HepG2 (cell line): ENCODE measurements around the gene SMIM36. TPM values are rescaled to one million over a fixed set of nuclear protein-coding genes. Genes with fewer than 3 reads are reported as not detected.

Experiments used
- ATF4 ChIP-seq, 2 experiments: fragments of 450-650 bp in 1 of 2; sonication (generic) in 1 of 2; formaldehyde crosslinking; IDR thresholded peaks; 2 replicates each; pipeline versions ENCODE4 v1.5.0 to v1.8.0; 2020 to 2022; ENCODE audit warnings: mild to moderate bottlenecking in 1 of 2, missing genetic modification reagents in 1 of 2
- EP300 ChIP-seq, 3 experiments: sonication (generic) in 1 of 3; formaldehyde crosslinking in 1 of 3; IDR thresholded peaks; 2 replicates each; pipeline versions ENCODE4 v1.5.1 to v1.6.1; 2011 to 2020; ENCODE audit warnings: low read depth in 2 of 3, low read length in 2 of 3, borderline replicate concordance in 1 of 3, improper control_type of control experiment in 1 of 3, mild to moderate bottlenecking in 1 of 3, missing genetic modification reagents in 1 of 3, moderate library complexity in 1 of 3
- HNF4G ChIP-seq, 2 experiments: sonication (generic) in 1 of 2; formaldehyde crosslinking in 1 of 2; IDR thresholded peaks; 2 replicates each; pipeline versions ENCODE4 v1.4.0 to v1.6.1; 2011 to 2020; ENCODE audit warnings: borderline replicate concordance in 2 of 2, low read depth in 2 of 2, mild to moderate bottlenecking in 2 of 2, low read length in 1 of 2, missing genetic modification reagents in 1 of 2, moderate library complexity in 1 of 2
- RARG ChIP-seq: sonication (generic); formaldehyde crosslinking; IDR thresholded peaks from 2 replicates; pipeline ENCODE4 v1.4.0; 2020; ENCODE audit warnings: low read depth, mild to moderate bottlenecking, missing genetic modification reagents
- REPIN1 ChIP-seq: sonication (generic); formaldehyde crosslinking; IDR thresholded peaks from 2 replicates; pipeline ENCODE4 v1.8.0; 2022; ENCODE audit warnings: missing genetic modification reagents, low read depth, mild to moderate bottlenecking, borderline replicate concordance
- TCF7 ChIP-seq: sonication (generic); IDR thresholded peaks from 2 replicates; pipeline ENCODE4 v1.6.1; 2016; ENCODE audit warnings: antibody characterized with exemption, low read depth
- TFE3 ChIP-seq: IDR thresholded peaks from 2 replicates; pipeline ENCODE4 v1.6.1; 2016
- ZBTB43 ChIP-seq: sonication (generic); formaldehyde crosslinking; conservative IDR thresholded peaks from 2 replicates; pipeline ENCODE4 v1.4.0; 2020; ENCODE audit warnings: missing genetic modification reagents
- ZFX ChIP-seq: sonication (generic); formaldehyde crosslinking; IDR thresholded peaks from 2 replicates; pipeline ENCODE4 v1.4.0; 2020; ENCODE audit warnings: mild to moderate bottlenecking, low read depth, missing genetic modification reagents, moderate library complexity
- ZNF331 ChIP-seq: sonication (generic); formaldehyde crosslinking; IDR thresholded peaks from 2 replicates; pipeline ENCODE4 v1.4.0; 2020; ENCODE audit warnings: missing genetic modification reagents
- ZNF335 ChIP-seq: sonication (generic); formaldehyde crosslinking; IDR thresholded peaks from 2 replicates; pipeline ENCODE4 v1.4.0; 2020; ENCODE audit warnings: missing genetic modification reagents
- ZNF441 ChIP-seq: sonication (generic); formaldehyde crosslinking; IDR thresholded peaks from 2 replicates; pipeline ENCODE4 v1.7.0; 2021; ENCODE audit warnings: missing genetic modification reagents, borderline replicate concordance
- ZNF501 ChIP-seq: sonication (generic); formaldehyde crosslinking; IDR thresholded peaks from 2 replicates; pipeline ENCODE4 v1.5.1; 2020; ENCODE audit warnings: mild to moderate bottlenecking, moderate library complexity, missing genetic modification reagents
- ZNF510 ChIP-seq: sonication (generic); formaldehyde crosslinking; IDR thresholded peaks from 2 replicates; pipeline ENCODE4 v1.4.0; 2020; ENCODE audit warnings: low read depth, mild to moderate bottlenecking, missing genetic modification reagents
- ZNF839 ChIP-seq: sonication (generic); formaldehyde crosslinking; IDR thresholded peaks from 2 replicates; pipeline ENCODE4 v1.4.0; 2020; ENCODE audit warnings: missing genetic modification reagents, mild to moderate bottlenecking, borderline replicate concordance
- polyA plus RNA-seq, 8 experiments: library from polyadenylated mRNA; depleted of rRNA in 3 of 8; stranded (reverse) in 7 of 8; unstranded in 1 of 8; fragments of >200 nt; fragmentation: Illumina TruSeq in 4 of 8; extraction: Trizol in 4 of 8; gene quantifications; 2 replicates each; pipeline versions ENCODE4 v1.2.1 to v1.2.3, GENCODE V29; 2011 to 2016; ENCODE audit warnings: low read depth in 4 of 8, missing spikeins in 1 of 8, mixed read lengths in 1 of 8; ENCODE audit not compliant: insufficient read depth in 1 of 8
- total RNA-seq, 5 experiments: library from RNA; depleted of rRNA; stranded (reverse); fragments of >200 nt; fragmentation: Illumina TruSeq; extraction: Trizol; gene quantifications; 2 replicates each; pipeline ENCODE4 v1.2.3, GENCODE V29; 2016; ENCODE audit warnings: low read depth in 1 of 5
- TF ChIP-seq, protein P1 (sequence below): sonication (generic); formaldehyde crosslinking; conservative IDR thresholded peaks from 2 replicates; pipeline ENCODE4 v1.4.0; 2020; ENCODE audit warnings: missing genetic modification reagents
- TF ChIP-seq, protein P2 (sequence below): sonication (generic); formaldehyde crosslinking; IDR thresholded peaks from 2 replicates; pipeline ENCODE4 v1.4.0; 2020; ENCODE audit warnings: missing genetic modification reagents, borderline replicate concordance

SMIM36 gene
- total and polyA plus RNA-seq, 2 of the 13 experiments (the other 11 are each of a cell fraction or from before 2014, with no cell fraction given): not detected

- TF ChIP-seq TFE3: peak; percentile 58; the same call in 1 of the 2 replicates
- no peak for TF ChIP-seq ZNF839 (CRISPR knock-in tag)
- TF ChIP-seq, protein P1, sequence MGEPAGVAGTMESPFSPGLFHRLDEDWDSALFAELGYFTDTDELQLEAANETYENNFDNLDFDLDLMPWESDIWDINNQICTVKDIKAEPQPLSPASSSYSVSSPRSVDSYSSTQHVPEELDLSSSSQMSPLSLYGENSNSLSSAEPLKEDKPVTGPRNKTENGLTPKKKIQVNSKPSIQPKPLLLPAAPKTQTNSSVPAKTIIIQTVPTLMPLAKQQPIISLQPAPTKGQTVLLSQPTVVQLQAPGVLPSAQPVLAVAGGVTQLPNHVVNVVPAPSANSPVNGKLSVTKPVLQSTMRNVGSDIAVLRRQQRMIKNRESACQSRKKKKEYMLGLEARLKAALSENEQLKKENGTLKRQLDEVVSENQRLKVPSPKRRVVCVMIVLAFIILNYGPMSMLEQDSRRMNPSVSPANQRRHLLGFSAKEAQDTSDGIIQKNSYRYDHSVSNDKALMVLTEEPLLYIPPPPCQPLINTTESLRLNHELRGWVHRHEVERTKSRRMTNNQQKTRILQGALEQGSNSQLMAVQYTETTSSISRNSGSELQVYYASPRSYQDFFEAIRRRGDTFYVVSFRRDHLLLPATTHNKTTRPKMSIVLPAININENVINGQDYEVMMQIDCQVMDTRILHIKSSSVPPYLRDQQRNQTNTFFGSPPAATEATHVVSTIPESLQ (CRISPR knock-in tag): 0 out of 2 replicates have a peak, but pooled peaks have one; percentile 16
- peak; percentile 74; the same call in 1 of the 2 replicates for TF ChIP-seq ZNF331 (CRISPR knock-in tag)
- TF ChIP-seq RARG (CRISPR knock-in tag): peak; percentile 48
- TF ChIP-seq ZNF510 (CRISPR knock-in tag): peak; percentile 76; the same call in 1 of the 2 replicates
- peak; percentile 74; the same call in 1 of the 2 replicates for TF ChIP-seq ZNF335 (CRISPR knock-in tag)
- TF ChIP-seq EP300 (IDR thresholded peaks at IDR 0.05; ENCODE audit: low read depth in 2 of 2, low read length in 2 of 2): peak; percentile 86 to 95; a peak in 3 of 4 replicates
- TF ChIP-seq EP300 (CRISPR knock-in tag; IDR thresholded peaks at IDR 0.05; ENCODE audit: borderline replicate concordance): peak; percentile 91
- peak; percentile 52; the same call in 1 of the 2 replicates for TF ChIP-seq ZFX (CRISPR knock-in tag)
- TF ChIP-seq TCF7: peak; percentile 68; the same call in 1 of the 2 replicates
- peak; percentile 22; the same call in 1 of the 2 replicates for TF ChIP-seq ZNF441 (CRISPR knock-in tag)
- peak in 1 of 2 experiments; percentile 77; a peak in 2 of 4 replicates for TF ChIP-seq ATF4 (CRISPR knock-in tag; IDR thresholded peaks at IDR 0.05)
- peak; percentile 20; the same call in 1 of the 2 replicates for TF ChIP-seq ZNF501
- TF ChIP-seq, protein P2, sequence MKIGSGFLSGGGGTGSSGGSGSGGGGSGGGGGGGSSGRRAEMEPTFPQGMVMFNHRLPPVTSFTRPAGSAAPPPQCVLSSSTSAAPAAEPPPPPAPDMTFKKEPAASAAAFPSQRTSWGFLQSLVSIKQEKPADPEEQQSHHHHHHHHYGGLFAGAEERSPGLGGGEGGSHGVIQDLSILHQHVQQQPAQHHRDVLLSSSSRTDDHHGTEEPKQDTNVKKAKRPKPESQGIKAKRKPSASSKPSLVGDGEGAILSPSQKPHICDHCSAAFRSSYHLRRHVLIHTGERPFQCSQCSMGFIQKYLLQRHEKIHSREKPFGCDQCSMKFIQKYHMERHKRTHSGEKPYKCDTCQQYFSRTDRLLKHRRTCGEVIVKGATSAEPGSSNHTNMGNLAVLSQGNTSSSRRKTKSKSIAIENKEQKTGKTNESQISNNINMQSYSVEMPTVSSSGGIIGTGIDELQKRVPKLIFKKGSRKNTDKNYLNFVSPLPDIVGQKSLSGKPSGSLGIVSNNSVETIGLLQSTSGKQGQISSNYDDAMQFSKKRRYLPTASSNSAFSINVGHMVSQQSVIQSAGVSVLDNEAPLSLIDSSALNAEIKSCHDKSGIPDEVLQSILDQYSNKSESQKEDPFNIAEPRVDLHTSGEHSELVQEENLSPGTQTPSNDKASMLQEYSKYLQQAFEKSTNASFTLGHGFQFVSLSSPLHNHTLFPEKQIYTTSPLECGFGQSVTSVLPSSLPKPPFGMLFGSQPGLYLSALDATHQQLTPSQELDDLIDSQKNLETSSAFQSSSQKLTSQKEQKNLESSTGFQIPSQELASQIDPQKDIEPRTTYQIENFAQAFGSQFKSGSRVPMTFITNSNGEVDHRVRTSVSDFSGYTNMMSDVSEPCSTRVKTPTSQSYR (CRISPR knock-in tag): no peak; the same call in 1 of the 2 replicates
- peak; percentile 56; the same call in 1 of the 2 replicates for TF ChIP-seq REPIN1
- TF ChIP-seq ZBTB43 (CRISPR knock-in tag): peak; percentile 92
- peak; percentile 92 for TF ChIP-seq HNF4G (IDR thresholded peaks at IDR 0.05; ENCODE audit: borderline replicate concordance, low read depth, low read length)
- peak; percentile 82; the same call in 1 of the 2 replicates for TF ChIP-seq HNF4G (CRISPR knock-in tag; IDR thresholded peaks at IDR 0.05; ENCODE audit: borderline replicate concordance, low read depth)
These were observed 77.4 kb downstream of the SMIM36 start (continued) for GRCh38 chr17:55433629-55434422.
